Neural cell (in vitro differentiated cells): ENCODE data around the gene FIGLA.

Experiments used
- POLR2AphosphoS5 ChIP-seq: IDR thresholded peaks from 2 replicates; pipeline ENCODE4 v1.6.1; 2012
- SMC3 ChIP-seq: fragments of 450-650 bp; conservative IDR thresholded peaks from 2 replicates; pipeline ENCODE4 v1.6.1; 2014; ENCODE audit warnings: antibody characterized with exemption, mild to moderate bottlenecking, moderate library complexity; ENCODE audit not compliant: poor library complexity
- TF ChIP-seq, protein P1 (sequence below): fragments of 450-650 bp; IDR thresholded peaks from 2 replicates; pipeline ENCODE4 v1.5.1; 2014; ENCODE audit warnings: antibody characterized with exemption, mild to moderate bottlenecking, moderate library complexity; ENCODE audit not compliant: poor library complexity, severe bottlenecking

DNA sequence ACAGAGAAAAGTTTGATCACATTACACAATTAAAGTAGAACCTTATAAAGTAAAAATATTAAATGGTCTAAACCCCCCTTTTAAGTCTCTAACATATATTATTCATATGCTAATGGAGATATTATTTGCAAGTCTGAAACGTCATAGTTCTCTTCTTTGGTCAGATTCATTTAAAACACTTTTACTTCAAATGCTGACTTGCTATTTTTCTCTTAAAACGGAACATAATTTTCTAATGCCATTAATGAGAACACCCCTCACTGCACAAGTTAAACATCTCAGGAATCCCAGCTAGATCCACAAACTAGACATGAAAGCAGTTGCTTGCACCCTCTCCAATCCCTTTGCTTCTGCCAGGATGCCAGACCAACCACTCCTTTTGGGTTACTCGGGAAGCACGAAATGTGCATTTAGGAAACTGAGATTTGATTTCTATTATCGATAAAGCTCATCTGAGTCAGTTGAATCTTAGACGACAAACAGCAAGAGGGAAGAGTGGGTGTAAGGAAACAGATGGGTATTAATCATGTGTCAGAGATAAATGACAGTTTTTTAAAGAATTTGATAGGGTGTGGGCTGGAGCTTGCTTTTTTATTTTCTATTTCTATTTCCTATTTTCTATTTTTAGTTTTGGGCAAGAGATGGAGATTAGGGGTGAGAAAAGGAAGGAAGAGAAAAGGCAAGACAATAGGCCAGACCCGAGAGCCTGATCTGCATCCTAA lies 23.9 kb downstream of the FIGLA start:
- no peak for TF ChIP-seq SMC3
- TF ChIP-seq, protein P1, sequence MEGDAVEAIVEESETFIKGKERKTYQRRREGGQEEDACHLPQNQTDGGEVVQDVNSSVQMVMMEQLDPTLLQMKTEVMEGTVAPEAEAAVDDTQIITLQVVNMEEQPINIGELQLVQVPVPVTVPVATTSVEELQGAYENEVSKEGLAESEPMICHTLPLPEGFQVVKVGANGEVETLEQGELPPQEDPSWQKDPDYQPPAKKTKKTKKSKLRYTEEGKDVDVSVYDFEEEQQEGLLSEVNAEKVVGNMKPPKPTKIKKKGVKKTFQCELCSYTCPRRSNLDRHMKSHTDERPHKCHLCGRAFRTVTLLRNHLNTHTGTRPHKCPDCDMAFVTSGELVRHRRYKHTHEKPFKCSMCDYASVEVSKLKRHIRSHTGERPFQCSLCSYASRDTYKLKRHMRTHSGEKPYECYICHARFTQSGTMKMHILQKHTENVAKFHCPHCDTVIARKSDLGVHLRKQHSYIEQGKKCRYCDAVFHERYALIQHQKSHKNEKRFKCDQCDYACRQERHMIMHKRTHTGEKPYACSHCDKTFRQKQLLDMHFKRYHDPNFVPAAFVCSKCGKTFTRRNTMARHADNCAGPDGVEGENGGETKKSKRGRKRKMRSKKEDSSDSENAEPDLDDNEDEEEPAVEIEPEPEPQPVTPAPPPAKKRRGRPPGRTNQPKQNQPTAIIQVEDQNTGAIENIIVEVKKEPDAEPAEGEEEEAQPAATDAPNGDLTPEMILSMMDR = no peak
- TF ChIP-seq POLR2AphosphoS5 = no peak
